ENCODE data around the gene CEP112. TPM values are rescaled to one million over a fixed set of nuclear protein-coding genes. Genes with fewer than 3 reads are reported as not detected.

The CEP112 gene
- total and polyA plus RNA-seq, 10 of the 15 experiments (the other 5 are each of a cell fraction or from before 2014, with no cell fraction given) = 0.11 to 3.8 (median 0.32) TPM; not detected in 1

- no peak overlapping the region for H3K9ac ChIP-seq (ENCODE audit: control insufficient read depth, insufficient read depth, low read length)
- ChIA-PET CTCF (interaction anchor here (0.6 to 1.5 kb wide), 2 partner anchors 30 to 1706 kb away, joined by 3 to 5 read pairs; no protein-coding TSS in a partner anchor), RAD21 (ENCODE audit: unreplicated experiment) (no interaction called here), SMC1A (ENCODE audit: uncharacterized antibody, unreplicated experiment) (no interaction called here), POLR2A (no interaction called here)
- H4K20me1 ChIP-seq (ENCODE audit: control insufficient read depth, insufficient read depth) = no peaks in the 10 kb centered on the region
- DNase-seq (ENCODE audit: low read depth, low spot score) = no peak
- intact Hi-C loops (cut with micrococcal nuclease; ENCODE audit: unreplicated experiment) = no loop called here
- WGBS (ENCODE audit: insufficient coverage, insufficient replicate concordance, low lambda C conversion rate, missing lambda C conversion rate) = 21% methylated on average over 9 of the region's 9 CpGs
- FAIRE-seq = no peak
- H3K9me3 ChIP-seq (replicated peaks; ENCODE audit: control insufficient read depth, insufficient read depth, low read length) = no peaks in the 10 kb centered on the region
- H3K27me3 ChIP-seq (replicated peaks in 1 of 2; ENCODE audit: control insufficient read depth in 2 of 2, insufficient read depth in 2 of 2, low read length in 1 of 2) = no peaks in the 10 kb centered on the region
- H3K79me2 ChIP-seq (ENCODE audit: control insufficient read depth, insufficient read depth, low read length) = no peaks in the 10 kb centered on the region
- BruUV-seq (replicated peaks) = no TSS peak
- no peak for ATAC-seq
- H3K4me2 ChIP-seq (ENCODE audit: control insufficient read depth, insufficient read depth) = no peak overlapping the region
- H2AFZ ChIP-seq (ENCODE audit: control insufficient read depth, low read depth, low read length) = no peak overlapping the region
- in situ Hi-C loops (cut with MboI) = no loop called here
- H3K4me3 ChIP-seq = no peak overlapping the region
- H3K27ac ChIP-seq (ENCODE audit: control insufficient read depth, insufficient read depth) = no peak overlapping the region
- H3K36me3 ChIP-seq (ENCODE audit: control insufficient read depth in 2 of 2, insufficient read depth in 2 of 2, low read length in 1 of 2) = no peaks in the 10 kb centered on the region
- no peak for TF ChIP-seq RUNX3 (IDR thresholded peaks at IDR 0.05; ENCODE audit: low read length)
- TF ChIP-seq, protein P1, sequence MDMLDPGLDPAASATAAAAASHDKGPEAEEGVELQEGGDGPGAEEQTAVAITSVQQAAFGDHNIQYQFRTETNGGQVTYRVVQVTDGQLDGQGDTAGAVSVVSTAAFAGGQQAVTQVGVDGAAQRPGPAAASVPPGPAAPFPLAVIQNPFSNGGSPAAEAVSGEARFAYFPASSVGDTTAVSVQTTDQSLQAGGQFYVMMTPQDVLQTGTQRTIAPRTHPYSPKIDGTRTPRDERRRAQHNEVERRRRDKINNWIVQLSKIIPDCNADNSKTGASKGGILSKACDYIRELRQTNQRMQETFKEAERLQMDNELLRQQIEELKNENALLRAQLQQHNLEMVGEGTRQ (IDR thresholded peaks at IDR 0.05; ENCODE audit: borderline replicate concordance, low read depth, low read length) = no peak
- no peak for TF ChIP-seq MTA3 (IDR thresholded peaks at IDR 0.05; ENCODE audit: borderline replicate concordance, low read length)
- no peaks in the 10 kb centered on the region for H3K4me1 ChIP-seq (ENCODE audit: control insufficient read depth, insufficient read depth, low read length)
Measured at GRCh38 chr17:65586899-65587298, 605.0 kb downstream of the CEP112 start.

Other genes with a start within 250 kb of the CEP112 start
- not detected in 2 replicates for gene APOH, start 37.3 kb upstream of the CEP112 start, total RNA-seq (2014; rRNA removed)
- gene APOH, start 37.3 kb upstream of the CEP112 start, total RNA-seq (2014; rRNA removed; fragmentation: Illumina TruSeq; extraction: Trizol) = not detected in 2 replicates
- gene APOH, start 37.3 kb upstream of the CEP112 start, total RNA-seq (2021) = 0.66 and 1.8 TPM in 2 replicates
- gene APOH, start 37.3 kb upstream of the CEP112 start, polyA plus RNA-seq (2011; rRNA removed) = not detected in 2 replicates
- gene APOH, start 37.3 kb upstream of the CEP112 start, polyA plus RNA-seq (2014; fragmentation: Illumina TruSeq; extraction: Trizol) = not detected in 2 replicates
- gene APOH, start 37.3 kb upstream of the CEP112 start, polyA plus RNA-seq (2014; fragmentation: Nextera tagmentation; extraction: Ambion mirVana) = not detected
- not detected in 2 replicates for gene APOH, start 37.3 kb upstream of the CEP112 start, polyA plus RNA-seq (2014; rRNA removed)
- not detected for gene APOH, start 37.3 kb upstream of the CEP112 start, polyA plus RNA-seq (2016; fragmentation: Nextera tagmentation; extraction: Ambion mirVana)
- 0.49 and 0.56 TPM in 2 replicates for gene PRKCA, start 110.5 kb upstream of the CEP112 start, total RNA-seq (2014; rRNA removed)
- 1.3 and 1.5 TPM in 2 replicates for gene PRKCA, start 110.5 kb upstream of the CEP112 start, total RNA-seq (2014; rRNA removed; fragmentation: Illumina TruSeq; extraction: Trizol)
- 1.9 and 2.3 TPM in 2 replicates for gene PRKCA, start 110.5 kb upstream of the CEP112 start, total RNA-seq (2021)
- 13.6 and 14.6 TPM in 2 replicates for gene PRKCA, start 110.5 kb upstream of the CEP112 start, polyA plus RNA-seq (2011; rRNA removed)
- gene PRKCA, start 110.5 kb upstream of the CEP112 start, polyA plus RNA-seq (2014; fragmentation: Illumina TruSeq; extraction: Trizol) = 1.00 and 1.1 TPM in 2 replicates
- gene PRKCA, start 110.5 kb upstream of the CEP112 start, polyA plus RNA-seq (2014; fragmentation: Nextera tagmentation; extraction: Ambion mirVana) = under 1 TPM; 0.11 to 0.27 TPM
- 0.64 and 0.89 TPM in 2 replicates for gene PRKCA, start 110.5 kb upstream of the CEP112 start, polyA plus RNA-seq (2014; rRNA removed)
- under 1 TPM; 0.29 to 0.79 TPM for gene PRKCA, start 110.5 kb upstream of the CEP112 start, polyA plus RNA-seq (2016; fragmentation: Nextera tagmentation; extraction: Ambion mirVana)

All from GM12878 (cell line).